GM23338 (cell line): Measurements from ENCODE around the gene IL18R1. TPM values are rescaled to one million over a fixed set of nuclear protein-coding genes. Genes with fewer than 3 reads are reported as not detected.

Source experiments
- ATAC-seq: fragments of 200-7000 bp; cut with Tn5 transposase; 3 replicates; pipeline ENCODE4 v1.9.1; 2020
- DNase-seq: peaks from one replicate; pipeline ENCODE4 v3.0.0-alpha.2; 2015; ENCODE audit warnings: low spot score
- H2AFZ ChIP-seq: fragments of 200-600 bp; sonication (generic); 2 replicates; pipeline ENCODE4 v1.8.0; 2016; ENCODE audit warnings: antibody characterized with exemption, mild to moderate bottlenecking, moderate library complexity
- H3F3A ChIP-seq: fragments of 200-600 bp; sonication (generic); replicated peaks from 2 replicates; pipeline ENCODE4 v1.8.0; 2017; ENCODE audit warnings: antibody characterized with exemption, mixed run types, low read depth
- H3K27ac ChIP-seq: fragments of 200-600 bp; sonication (generic); 2 replicates; pipeline ENCODE4 v1.6.1; 2016; ENCODE audit warnings: low read depth
- H3K27me3 ChIP-seq: fragments of 200-600 bp; sonication (generic); 2 replicates; pipeline ENCODE4 v1.8.0; 2016; ENCODE audit warnings: mild to moderate bottlenecking, mixed run types, moderate library complexity; ENCODE audit not compliant: insufficient read depth
- H3K36me3 ChIP-seq: fragments of 200-600 bp; sonication (generic); 2 replicates; pipeline ENCODE4 v1.8.0; 2016; ENCODE audit warnings: mild to moderate bottlenecking; ENCODE audit not compliant: insufficient read depth
- H3K4me1 ChIP-seq: fragments of 200-600 bp; sonication (generic); 2 replicates; pipeline ENCODE4 v1.8.0; 2016; ENCODE audit warnings: mild to moderate bottlenecking, moderate library complexity; ENCODE audit not compliant: insufficient read depth
- H3K4me2 ChIP-seq: fragments of 200-600 bp; sonication (generic); 2 replicates; pipeline ENCODE4 v1.7.1; 2017; ENCODE audit warnings: mixed run types
- H3K4me3 ChIP-seq: fragments of 200-600 bp; sonication (generic); 2 replicates; pipeline ENCODE4 v1.6.1; 2016; ENCODE audit warnings: mixed run types
- H3K79me2 ChIP-seq: fragments of 200-600 bp; sonication (generic); replicated peaks from 2 replicates; pipeline ENCODE4 v1.8.0; 2017; ENCODE audit warnings: mild to moderate bottlenecking; ENCODE audit not compliant: insufficient read depth
- H3K9me2 ChIP-seq: fragments of 200-600 bp; sonication (generic); 2 replicates; pipeline ENCODE4 v1.8.0; 2017; ENCODE audit not compliant: insufficient read depth
- H4K20me1 ChIP-seq: fragments of 200-600 bp; sonication (generic); replicated peaks from 2 replicates; pipeline ENCODE4 v1.8.0; 2017; ENCODE audit warnings: mild to moderate bottlenecking; ENCODE audit not compliant: insufficient read depth
- H3K27ac Mint-ChIP-seq: 2 replicates; pipeline ENCODE4 v1.8.0; 2020; ENCODE audit warnings: inconsistent platforms, mild to moderate bottlenecking, moderate library complexity, mixed read lengths
- H3K27me3 Mint-ChIP-seq: 3 replicates; pipeline ENCODE4 v1.8.0; 2022; ENCODE audit warnings: low read depth, mild to moderate bottlenecking, moderate library complexity, mixed read lengths, inconsistent platforms; ENCODE audit not compliant: insufficient read depth, poor library complexity
- H3K36me3 Mint-ChIP-seq: 3 replicates; pipeline ENCODE4 v1.8.0; 2021; ENCODE audit warnings: low read depth, mild to moderate bottlenecking, inconsistent platforms, moderate library complexity, mixed read lengths
- H3K4me1 Mint-ChIP-seq: 3 replicates; pipeline ENCODE4 v1.8.0; 2020; ENCODE audit warnings: mild to moderate bottlenecking, inconsistent platforms, mixed read lengths
- H3K4me3 Mint-ChIP-seq: 3 replicates; pipeline ENCODE4 v1.8.0; 2021; ENCODE audit warnings: moderate library complexity, mild to moderate bottlenecking, inconsistent platforms, mixed read lengths
- H3K9me3 Mint-ChIP-seq: 3 replicates; pipeline ENCODE4 v1.8.0; 2020; ENCODE audit warnings: moderate library complexity, mild to moderate bottlenecking, inconsistent platforms, mixed read lengths
- CREB1 ChIP-seq: fragments of 250-450 bp; sonication (Bioruptor Pico); IDR thresholded peaks from 2 replicates; pipeline ENCODE4 v1.5.0; 2020; ENCODE audit warnings: low read depth, mild to moderate bottlenecking, moderate library complexity
- CTCF ChIP-seq, 2 experiments: fragments of 200-600 bp in 1 of 2; sonication (generic) in 1 of 2; conservative IDR thresholded peaks; 2 replicates each; pipeline versions ENCODE4 v1.5.1 to v1.6.1; 2016 to 2017; ENCODE audit warnings: antibody characterized with exemption in 2 of 2, low read depth in 2 of 2, mild to moderate bottlenecking in 2 of 2, moderate library complexity in 1 of 2
- ETS1 ChIP-seq: IDR thresholded peaks from 2 replicates; pipeline ENCODE4 v1.6.1; 2016; ENCODE audit warnings: antibody characterized with exemption
- EZH2 ChIP-seq: fragments of 200-600 bp; sonication (generic); IDR thresholded peaks from one replicate; pipeline ENCODE4 v1.8.0; 2017; ENCODE audit warnings: antibody characterized with exemption, mild to moderate bottlenecking, low read depth; ENCODE audit not compliant: unreplicated experiment
- EZH2phosphoT487 ChIP-seq: fragments of 200-600 bp; sonication (generic); IDR thresholded peaks from one replicate; pipeline ENCODE4 v1.8.1; 2018; ENCODE audit warnings: antibody characterized with exemption; ENCODE audit not compliant: unreplicated experiment
- JUNB ChIP-seq: IDR thresholded peaks from one replicate; pipeline ENCODE4 v1.6.1; 2016; ENCODE audit warnings: antibody characterized with exemption; ENCODE audit not compliant: unreplicated experiment
- NANOG ChIP-seq: IDR thresholded peaks from 2 replicates; pipeline ENCODE4 v1.6.1; 2016; ENCODE audit warnings: antibody characterized with exemption, borderline replicate concordance
- POLR2AphosphoS5 ChIP-seq: IDR thresholded peaks from 2 replicates; pipeline ENCODE4 v1.6.1; 2016; ENCODE audit warnings: antibody characterized with exemption, low read depth
- REST ChIP-seq: IDR thresholded peaks from one replicate; pipeline ENCODE4 v1.6.1; 2018; ENCODE audit warnings: antibody characterized with exemption; ENCODE audit not compliant: unreplicated experiment
- STAT1 ChIP-seq: IDR thresholded peaks from one replicate; pipeline ENCODE4 v1.6.1; 2016; ENCODE audit warnings: antibody characterized with exemption; ENCODE audit not compliant: unreplicated experiment
- ZNF114 ChIP-seq: fragments of 250-450 bp; sonication (Bioruptor Pico); IDR thresholded peaks from 2 replicates; pipeline ENCODE4 v1.5.0; 2020; ENCODE audit warnings: mild to moderate bottlenecking, moderate library complexity
- ZNF331 ChIP-seq: fragments of 250-450 bp; sonication (Bioruptor Pico); IDR thresholded peaks from 2 replicates; pipeline ENCODE4 v1.5.0; 2020; ENCODE audit warnings: low read depth, mild to moderate bottlenecking, moderate library complexity
- ZNF462 ChIP-seq: fragments of 250-450 bp; sonication (Bioruptor Pico); IDR thresholded peaks from 2 replicates; pipeline ENCODE4 v1.5.0; 2020; ENCODE audit warnings: mild to moderate bottlenecking, moderate library complexity
- polyA plus RNA-seq: library from polyadenylated mRNA; unstranded; fragments of >200 nt; fragmentation: Nextera tagmentation; extraction: Ambion mirVana; gene quantifications from 2 replicates; pipeline ENCODE4 v1.2.1, GENCODE V29; 2016
- total RNA-seq: library from RNA; depleted of rRNA; stranded (reverse); fragments of >200 nt; shearing (Covaris generic); gene quantifications from 2 replicates; pipeline ENCODE4 v1.2.3, GENCODE V29; 2014

Gene IL18R1
- total and polyA plus RNA-seq, 2 experiments from 2014 or later: 0.17 to 0.39 TPM

GRCh38 chr2:102435741-102436140, 80.1 kb downstream of the IL18R1 start:
- H3K4me3 ChIP-seq: no peak overlapping the region
- no peaks in the 10 kb centered on the region for H3K27me3 ChIP-seq
- H2AFZ ChIP-seq: no peak overlapping the region
- Mint-ChIP-seq H3K4me1 (no peaks in the 10 kb centered on the region), H3K4me3 (no peak overlapping the region), H3K36me3 (no peaks in the 10 kb centered on the region), H3K27me3 (peaks cover 2% of the 10 kb centered on the region), H3K9me3 (no peaks in the 10 kb centered on the region), H3K27ac (no peak overlapping the region)
- 0 out of 2 replicates have a peak, but pooled peaks cover 7% of the 10 kb centered on the region for H3K9me2 ChIP-seq
- ATAC-seq (no peak), DNase-seq (no peak)
- H3K4me2 ChIP-seq: no peak overlapping the region
- H3K27ac ChIP-seq: no peak overlapping the region
- no peaks in the 10 kb centered on the region for H3K36me3 ChIP-seq
- TF ChIP-seq POLR2AphosphoS5 (no peak), STAT1 (no peak), ZNF114 (CRISPR knock-in tag) (no peak), EZH2 (no peak), ETS1 (no peak), NANOG (no peak), EZH2phosphoT487 (no peak), CREB1 (CRISPR knock-in tag) (no peak), REST (no peak), ZNF462 (no peak), ZNF331 (CRISPR knock-in tag) (no peak), CTCF (conservative IDR thresholded peaks at IDR 0.05; ENCODE audit: low read depth in 2 of 2) (no peak), JUNB (no peak)
- H3F3A ChIP-seq: no peaks in the 10 kb centered on the region
- no peaks in the 10 kb centered on the region for H3K79me2 ChIP-seq
- H3K4me1 ChIP-seq: no peaks in the 10 kb centered on the region
- no peaks in the 10 kb centered on the region for H4K20me1 ChIP-seq
